ENCODE results near the gene POU3F1. TPM values are rescaled to one million over a fixed set of nuclear protein-coding genes. Genes with fewer than 3 reads are reported as not detected.
A peak's percentile ranks its signal among the peaks of the same experiment; 100 is the strongest.

POU3F1 gene
- total RNA-seq: 0.05 TPM in 1 of 2 replicates, not detected in the other

GRCh38 chr1:38046333-38046883, at the start of gene POU3F1:
Gene POU3F1 (minus strand): TSS chr1:38046793. CDS start chr1:38046743, 50 bp downstream.
- no peak for DNase-seq (ENCODE audit: low read depth)

- peak; percentile 4 for DNase-seq (ENCODE audit: low read depth)
Observed at GRCh38 chr1:38095454-38095931, 48.9 kb upstream of the POU3F1 start.

- no peak for DNase-seq (ENCODE audit: low read depth)
Observed at GRCh38 chr1:38094711-38095290, 48.2 kb upstream of the POU3F1 start.

- no peak for DNase-seq (ENCODE audit: low read depth)
Observed at GRCh38 chr1:38093569-38094520, 47.3 kb upstream of the POU3F1 start.

- DNase-seq (ENCODE audit: low read depth): no peak
Observed at GRCh38 chr1:38092256-38092655, 45.7 kb upstream of the POU3F1 start.

DNA sequence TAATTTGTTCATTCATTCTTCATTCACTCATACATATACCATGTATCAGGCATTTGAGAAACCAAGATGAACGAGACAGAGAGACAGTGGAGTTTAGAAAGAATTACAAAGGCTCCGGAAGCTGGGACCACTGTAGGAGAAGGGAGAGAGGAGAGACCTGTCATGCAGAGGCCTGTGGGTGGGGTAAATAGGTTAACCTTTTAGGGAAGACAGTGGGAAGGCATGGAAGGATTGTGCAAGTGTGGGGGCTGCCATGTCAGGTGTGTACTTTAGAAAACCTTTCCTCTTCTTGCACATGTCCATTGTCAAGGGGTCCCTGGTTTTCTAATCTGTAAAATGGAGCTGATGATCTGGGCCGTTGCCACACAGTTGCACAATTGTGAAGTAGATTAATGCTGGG, 44.2 kb upstream of the POU3F1 start:
- DNase-seq (ENCODE audit: low read depth): no peak

- no peak for DNase-seq (ENCODE audit: low read depth)
Observed at GRCh38 chr1:38089712-38090360, 43.2 kb upstream of the POU3F1 start.

GRCh38 chr1:38088791-38089190, 42.2 kb upstream of the POU3F1 start:
- no peak for DNase-seq (ENCODE audit: low read depth)

DNA sequence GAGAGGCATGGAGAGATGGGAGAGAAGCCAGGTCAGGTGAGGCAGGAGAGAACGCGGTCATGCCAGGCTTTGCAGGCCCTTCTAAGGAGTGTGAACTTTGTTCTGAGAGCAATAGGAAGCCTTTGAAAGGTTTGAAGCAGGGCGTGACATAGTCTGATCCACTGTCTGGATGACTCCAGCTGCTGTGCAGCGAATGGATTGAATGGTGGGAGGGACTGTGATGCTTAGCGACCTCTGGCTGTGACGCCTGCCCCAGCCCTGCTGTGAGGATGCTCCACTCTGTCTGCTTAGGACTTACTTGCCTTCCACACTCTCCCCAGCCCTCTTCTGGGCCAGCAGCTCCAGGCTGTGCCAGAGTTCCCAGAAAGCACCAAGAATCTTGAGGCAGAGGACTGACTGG, 41.8 kb upstream of the POU3F1 start:
- DNase-seq (ENCODE audit: low read depth): no peak

GRCh38 chr1:38087676-38088075, 41.1 kb upstream of the POU3F1 start:
- DNase-seq (ENCODE audit: low read depth): no peak

- DNase-seq (ENCODE audit: low read depth): no peak
Observed at GRCh38 chr1:38085666-38086330, 39.2 kb upstream of the POU3F1 start.

- no peak for DNase-seq (ENCODE audit: low read depth)
Observed at GRCh38 chr1:38084700-38085099, 38.1 kb upstream of the POU3F1 start.

- no peak for DNase-seq (ENCODE audit: low read depth)
Observed at GRCh38 chr1:38084113-38084512, 37.5 kb upstream of the POU3F1 start.

DNA sequence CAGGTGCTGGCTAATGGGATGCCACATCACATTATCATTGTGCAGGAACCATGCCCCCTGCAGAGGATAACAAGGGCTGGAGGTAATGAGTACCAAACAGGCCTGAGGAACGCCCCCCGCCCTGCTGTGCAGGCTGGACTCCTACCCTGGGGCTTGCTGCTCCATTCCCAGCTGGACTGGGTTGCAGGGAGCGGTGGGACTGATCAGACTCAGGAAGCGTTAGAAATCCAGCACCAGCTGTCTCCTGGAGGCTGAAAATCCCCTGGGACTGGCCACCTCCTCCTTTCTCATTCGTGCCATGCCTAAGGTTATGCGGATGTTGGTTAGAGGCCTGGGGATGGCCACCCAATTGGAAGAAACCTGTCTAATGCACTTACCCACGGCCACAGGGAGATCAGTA, 36.9 kb upstream of the POU3F1 start:
- no peak for DNase-seq (ENCODE audit: low read depth)

DNA sequence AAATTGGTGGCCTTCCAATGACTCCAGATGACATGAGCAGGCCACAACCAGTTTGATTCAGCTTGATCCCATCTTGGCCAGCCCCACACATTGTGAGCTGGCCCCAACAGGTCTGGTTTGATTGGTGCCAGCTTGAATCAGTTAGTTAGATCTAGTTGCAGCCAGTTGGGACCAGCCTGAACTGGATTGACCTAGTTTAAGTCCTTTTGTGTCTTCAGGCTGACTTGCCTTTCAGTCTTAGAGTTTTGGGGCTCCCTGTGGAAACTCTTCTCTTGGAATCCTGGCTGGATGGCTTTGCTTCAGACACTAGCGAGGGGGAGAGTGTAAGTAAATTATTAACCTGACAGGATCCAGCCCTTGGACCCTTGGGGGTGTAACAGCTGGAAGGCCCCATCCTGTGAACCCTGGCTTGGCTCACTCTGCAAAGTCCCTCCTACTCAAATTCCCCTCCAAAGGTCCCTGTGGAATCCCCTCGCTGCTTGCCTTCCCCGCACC, 36.2 kb upstream of the POU3F1 start:
- DNase-seq (ENCODE audit: low read depth): no peak

GRCh38 chr1:38079019-38079418, 32.4 kb upstream of the POU3F1 start:
- no peak for DNase-seq (ENCODE audit: low read depth)

DNA sequence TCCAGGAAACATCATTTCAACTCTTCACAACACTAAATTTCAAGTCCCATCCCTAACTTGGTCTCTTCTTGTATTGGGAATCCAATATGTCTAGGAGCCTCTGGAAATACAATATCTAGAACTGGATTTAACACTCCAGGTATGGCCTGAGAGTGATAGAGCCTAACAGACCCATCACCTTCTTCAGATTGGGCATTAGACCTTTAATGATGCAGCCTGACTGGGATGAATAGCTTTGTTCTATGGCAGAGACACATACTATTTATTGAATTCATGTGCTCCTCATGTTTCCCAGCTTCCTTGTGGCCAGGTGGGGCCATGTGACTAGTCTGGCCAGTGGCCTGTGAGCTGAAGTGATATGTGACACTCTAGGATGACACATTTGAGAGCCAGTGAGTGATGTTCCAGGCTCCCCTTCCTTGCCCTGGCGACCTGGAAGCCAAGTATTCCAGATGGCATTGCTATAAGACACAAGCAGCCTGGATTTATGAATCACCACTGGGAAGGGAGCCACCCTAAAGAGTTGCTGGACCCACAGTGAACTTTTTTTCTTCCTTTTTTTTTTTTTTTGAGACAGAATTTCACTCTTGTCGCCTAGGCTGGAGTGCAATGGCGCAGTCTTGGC, 31.0 kb upstream of the POU3F1 start:
- no peak for DNase-seq (ENCODE audit: low read depth)

- DNase-seq (ENCODE audit: low read depth): no peak
Observed at GRCh38 chr1:38076455-38076854, 29.9 kb upstream of the POU3F1 start.

DNA sequence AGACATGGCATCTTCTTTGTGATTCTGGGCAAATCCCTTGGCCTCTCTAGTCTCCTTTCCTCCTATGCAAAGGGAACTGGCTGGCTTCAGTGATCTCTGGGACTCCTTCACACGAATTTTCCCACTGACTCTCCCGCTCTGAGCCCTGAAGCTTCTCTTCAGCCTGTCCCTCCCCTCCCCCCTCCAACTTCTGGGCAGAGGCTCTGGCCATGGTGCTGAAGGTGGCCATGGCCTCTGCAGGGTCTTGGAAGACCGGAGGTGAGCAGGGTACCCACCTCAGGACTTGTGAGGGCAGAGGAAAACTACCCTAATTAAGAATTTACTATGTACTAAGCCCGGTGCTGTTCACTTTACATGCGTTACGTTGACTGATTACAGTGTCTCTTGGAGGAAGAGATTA, 29.4 kb upstream of the POU3F1 start:
- peak; percentile 21 for DNase-seq (ENCODE audit: low read depth)

GRCh38 chr1:38075191-38075590, 28.6 kb upstream of the POU3F1 start:
- DNase-seq (ENCODE audit: low read depth): no peak

- no peak for DNase-seq (ENCODE audit: low read depth)
Observed at GRCh38 chr1:38074302-38074677, 27.7 kb upstream of the POU3F1 start.
